C4-2B (cell line): ENCODE measurements around the gene VAV3.

Experiments used
- ZFX ChIP-seq: fragments of 450-650 bp; IDR thresholded peaks from 2 replicates; pipeline ENCODE4 v1.6.1; 2017
- TF ChIP-seq, protein P1 (sequence below): fragments of 450-650 bp; conservative IDR thresholded peaks from 2 replicates; pipeline ENCODE4 v1.5.1; 2017; ENCODE audit warnings: mild to moderate bottlenecking

DNA sequence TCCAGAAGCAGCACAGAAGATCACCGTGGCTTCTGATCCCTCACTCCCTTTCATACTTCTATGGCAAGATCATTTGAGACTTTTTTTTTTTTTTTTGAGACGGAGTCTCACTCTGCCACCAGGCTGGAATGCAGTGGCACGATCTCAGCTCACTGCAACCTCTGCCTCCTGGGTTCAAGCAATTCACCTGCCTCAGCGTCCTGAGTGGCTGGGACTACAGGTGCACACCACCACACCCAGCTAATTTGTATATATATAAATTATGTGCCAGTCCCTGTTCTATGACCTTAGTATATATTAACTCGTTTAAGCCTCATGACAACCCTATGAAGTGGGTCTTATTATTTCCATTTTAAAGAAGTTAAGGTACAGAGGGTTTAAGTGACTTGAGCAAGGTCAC lies 298.5 kb downstream of the VAV3 start:
- TF ChIP-seq, protein P1, sequence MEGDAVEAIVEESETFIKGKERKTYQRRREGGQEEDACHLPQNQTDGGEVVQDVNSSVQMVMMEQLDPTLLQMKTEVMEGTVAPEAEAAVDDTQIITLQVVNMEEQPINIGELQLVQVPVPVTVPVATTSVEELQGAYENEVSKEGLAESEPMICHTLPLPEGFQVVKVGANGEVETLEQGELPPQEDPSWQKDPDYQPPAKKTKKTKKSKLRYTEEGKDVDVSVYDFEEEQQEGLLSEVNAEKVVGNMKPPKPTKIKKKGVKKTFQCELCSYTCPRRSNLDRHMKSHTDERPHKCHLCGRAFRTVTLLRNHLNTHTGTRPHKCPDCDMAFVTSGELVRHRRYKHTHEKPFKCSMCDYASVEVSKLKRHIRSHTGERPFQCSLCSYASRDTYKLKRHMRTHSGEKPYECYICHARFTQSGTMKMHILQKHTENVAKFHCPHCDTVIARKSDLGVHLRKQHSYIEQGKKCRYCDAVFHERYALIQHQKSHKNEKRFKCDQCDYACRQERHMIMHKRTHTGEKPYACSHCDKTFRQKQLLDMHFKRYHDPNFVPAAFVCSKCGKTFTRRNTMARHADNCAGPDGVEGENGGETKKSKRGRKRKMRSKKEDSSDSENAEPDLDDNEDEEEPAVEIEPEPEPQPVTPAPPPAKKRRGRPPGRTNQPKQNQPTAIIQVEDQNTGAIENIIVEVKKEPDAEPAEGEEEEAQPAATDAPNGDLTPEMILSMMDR = no peak
- no peak for TF ChIP-seq ZFX
